Activated T-helper 17 cell treated with anti-CD3 and anti-CD28 coated beads, Interleukin-2, amount 50 U/mL, for 72 hours (primary cell): ENCODE results near the gene LYPD6. TPM values are rescaled to one million over a fixed set of nuclear protein-coding genes. Genes with fewer than 3 reads are reported as not detected.
"Not testable (repeated sequence)": the region's sequence is repeated elsewhere in the genome, so short reads cannot be mapped to it uniquely, and the experiment has no call there.

ENCODE experiments used
- ATAC-seq: fragments of 150-1000 bp; cut with Tn5 transposase; replicated peaks from 2 replicates; pipeline ENCODE4 v1.10.0; 2021; ENCODE audit warnings: mild to moderate bottlenecking, moderate library complexity
- H3K27ac Mint-ChIP-seq: one replicate; pipeline ENCODE4 v1.8.0; 2022; ENCODE audit warnings: mixed read lengths
- H3K27me3 Mint-ChIP-seq: one replicate; pipeline ENCODE4 v1.8.0; 2022; ENCODE audit warnings: mixed read lengths
- H3K36me3 Mint-ChIP-seq: one replicate; pipeline ENCODE4 v1.8.0; 2022; ENCODE audit warnings: low read depth, mild to moderate bottlenecking, mixed read lengths
- H3K4me1 Mint-ChIP-seq: one replicate; pipeline ENCODE4 v1.8.0; 2022; ENCODE audit warnings: mixed read lengths
- H3K4me3 Mint-ChIP-seq: one replicate; pipeline ENCODE4 v1.8.0; 2022; ENCODE audit warnings: mild to moderate bottlenecking, mixed read lengths
- H3K9me3 Mint-ChIP-seq: one replicate; pipeline ENCODE4 v1.8.0; 2022; ENCODE audit warnings: mixed read lengths
- total RNA-seq, 2 donors: library from RNA; stranded (reverse); gene quantifications; one replicate each; pipeline ENCODE4 v1.2.3, GENCODE V29; 2022

LYPD6 gene, protein sequence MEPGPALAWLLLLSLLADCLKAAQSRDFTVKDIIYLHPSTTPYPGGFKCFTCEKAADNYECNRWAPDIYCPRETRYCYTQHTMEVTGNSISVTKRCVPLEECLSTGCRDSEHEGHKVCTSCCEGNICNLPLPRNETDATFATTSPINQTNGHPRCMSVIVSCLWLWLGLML
- total RNA-seq = not detected

DNA sequence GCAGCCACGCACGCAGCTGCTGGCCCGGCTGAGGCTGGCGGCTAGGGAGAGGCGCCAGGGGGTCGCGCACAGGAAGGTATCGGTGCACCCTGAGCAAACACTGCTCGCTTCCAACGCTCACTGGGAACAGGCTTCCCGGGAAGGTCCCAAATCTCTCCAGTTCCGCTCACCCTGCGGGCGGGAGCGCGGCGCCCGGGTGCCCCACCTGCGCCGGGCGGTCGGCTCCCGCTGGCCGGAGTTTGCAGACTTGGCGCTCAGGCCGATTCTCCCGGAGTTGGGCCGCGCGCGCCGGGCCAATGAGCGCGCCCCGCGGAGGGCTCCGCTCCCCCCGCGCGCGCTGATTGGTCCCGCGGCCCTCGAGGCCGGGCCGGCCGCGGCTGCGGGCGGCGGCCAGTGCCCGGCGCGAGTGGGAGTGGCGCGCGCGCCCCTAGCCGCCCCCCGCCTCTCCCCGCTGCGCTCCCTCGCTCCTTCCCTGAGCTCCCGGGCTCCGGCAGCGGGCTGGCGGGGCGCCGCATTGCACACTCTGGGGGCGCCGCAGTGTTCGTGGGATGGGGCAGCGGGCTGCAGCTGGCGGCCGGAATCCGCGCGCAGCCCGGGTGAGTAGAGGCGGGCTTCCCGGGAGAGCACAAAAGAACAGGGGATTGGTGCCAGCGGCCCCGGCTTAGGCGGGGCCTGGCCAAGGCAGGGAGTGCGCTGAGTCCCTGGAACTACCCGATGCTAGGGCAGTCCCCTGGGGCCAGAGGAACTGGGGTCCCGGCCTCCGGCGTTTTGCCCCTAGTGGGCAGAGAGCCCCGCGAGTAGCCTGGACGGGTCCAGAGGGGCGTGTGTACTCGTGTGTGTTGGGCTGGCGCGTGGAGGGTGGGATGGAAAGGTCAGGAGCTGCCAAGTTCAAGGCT is at the start of gene LYPD6:
Gene LYPD6 (plus strand): TSS at position 461 of the 896 bp plus-strand sequence. CDS start 107,122 bp downstream, outside the sequence.
- no peak for ATAC-seq
- Mint-ChIP-seq H3K27ac (no peak within 1 kb of the TSS), H3K36me3 (no peaks in the 10 kb centered on the region), H3K9me3 (peaks cover 3% of the 10 kb centered on the region), H3K27me3 (peaks cover 53% of the 10 kb centered on the region), H3K4me3 (peak within 1 kb of the TSS; percentile 41), H3K4me1 (no peaks in the 10 kb centered on the region)

DNA sequence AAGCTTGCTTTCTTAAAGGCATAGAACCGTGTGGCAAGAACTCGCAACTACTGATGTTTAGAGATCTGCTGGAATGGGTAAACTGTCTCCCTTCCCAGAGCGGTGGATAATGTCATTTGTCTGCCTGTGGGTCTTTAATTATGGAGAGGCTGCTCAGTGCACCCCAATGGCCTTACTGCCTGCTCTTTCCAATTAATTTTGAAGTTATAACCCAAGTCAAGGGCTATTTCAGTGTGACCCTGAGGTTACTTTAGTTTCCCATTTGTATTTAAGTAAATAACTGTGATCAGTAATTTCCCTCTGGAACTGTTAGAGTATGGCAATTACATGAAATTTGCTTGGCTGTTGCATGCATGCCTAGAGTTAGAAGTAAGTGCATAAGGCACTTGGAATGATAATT is 48.9 kb upstream of the LYPD6 start:
- Mint-ChIP-seq H3K27me3 (peaks cover 21% of the 10 kb centered on the region), H3K27ac (no peak overlapping the region), H3K4me3 (no peak overlapping the region), H3K36me3 (no peaks in the 10 kb centered on the region), H3K9me3 (no peaks in the 10 kb centered on the region), H3K4me1 (no peaks in the 10 kb centered on the region)
- no peak for ATAC-seq

DNA sequence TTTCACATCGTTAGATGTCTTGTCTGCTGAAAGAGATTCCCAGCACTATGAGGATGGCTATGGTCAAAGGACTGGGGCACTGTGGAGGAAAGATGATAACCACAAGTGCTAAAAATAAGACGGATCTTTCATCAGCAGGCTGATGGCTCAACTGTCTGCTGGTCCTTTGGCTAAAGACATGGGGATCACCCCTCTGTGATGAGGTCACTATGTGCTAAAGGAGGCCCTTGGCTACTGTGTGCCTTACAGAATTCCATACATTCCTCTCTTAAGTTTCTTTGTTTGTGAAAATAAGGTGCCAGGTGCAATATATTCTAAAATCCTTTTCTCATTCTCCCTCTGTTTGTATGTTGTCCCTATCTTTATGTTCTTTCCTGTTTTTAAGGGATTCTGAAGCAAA is 39.7 kb upstream of the LYPD6 start:
- H3K4me1 Mint-ChIP-seq = no peaks in the 10 kb centered on the region
- ATAC-seq = no peak
- H3K4me3 Mint-ChIP-seq = no peak overlapping the region
- H3K27ac Mint-ChIP-seq = no peak overlapping the region
- H3K27me3 Mint-ChIP-seq = peaks cover 10% of the 10 kb centered on the region
- no peaks in the 10 kb centered on the region for H3K36me3 Mint-ChIP-seq
- no peaks in the 10 kb centered on the region for H3K9me3 Mint-ChIP-seq

DNA sequence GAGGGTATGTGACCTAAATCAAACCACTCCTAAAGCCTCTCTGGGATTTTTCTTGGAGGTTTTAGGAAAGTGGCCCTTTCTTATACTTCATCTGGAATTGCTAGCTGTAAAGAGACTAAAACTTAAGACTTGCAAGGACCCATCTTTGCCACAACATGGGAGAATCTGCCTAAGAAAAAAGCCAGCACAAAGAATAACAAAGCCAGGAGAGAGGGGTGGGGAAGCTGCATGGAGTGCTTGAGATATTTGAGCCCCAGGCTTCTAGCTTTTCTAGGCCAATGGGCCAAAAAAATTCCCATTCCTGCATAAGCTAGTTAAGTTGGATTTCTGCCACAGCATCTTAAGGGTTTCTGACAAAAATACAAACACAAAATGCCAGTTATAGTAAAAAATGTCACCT is 38.5 kb upstream of the LYPD6 start:
- Mint-ChIP-seq H3K36me3 (no peaks in the 10 kb centered on the region), H3K4me3 (no peak overlapping the region), H3K4me1 (no peaks in the 10 kb centered on the region), H3K27ac (no peak overlapping the region), H3K27me3 (peaks cover 8% of the 10 kb centered on the region), H3K9me3 (no peaks in the 10 kb centered on the region)
- ATAC-seq = no peak

DNA sequence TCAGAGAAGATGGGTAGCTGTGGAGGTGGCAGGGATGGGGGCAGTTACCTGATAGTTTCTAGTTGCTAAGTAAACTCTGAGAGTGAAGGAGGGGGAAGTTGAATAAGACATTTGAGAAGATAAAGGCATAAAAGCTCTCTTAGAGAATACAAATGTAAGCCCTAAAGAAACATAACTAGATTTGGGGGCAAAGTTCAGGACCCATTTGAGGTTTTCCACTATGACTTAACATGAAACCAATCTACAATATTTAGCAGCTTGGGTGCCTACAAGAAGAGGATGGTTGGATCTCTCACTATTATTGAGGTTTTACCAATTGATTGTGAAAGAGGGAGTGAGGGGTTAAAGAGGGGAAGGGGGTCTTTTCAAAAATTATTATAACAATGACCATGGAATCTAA is 34.4 kb upstream of the LYPD6 start:
- ATAC-seq = no peak
- H3K9me3 Mint-ChIP-seq = no peaks in the 10 kb centered on the region
- H3K4me1 Mint-ChIP-seq = no peaks in the 10 kb centered on the region
- H3K27ac Mint-ChIP-seq = no peak overlapping the region
- H3K4me3 Mint-ChIP-seq = no peak overlapping the region
- no peaks in the 10 kb centered on the region for H3K36me3 Mint-ChIP-seq
- H3K27me3 Mint-ChIP-seq = peaks cover under 1% of the 10 kb centered on the region

DNA sequence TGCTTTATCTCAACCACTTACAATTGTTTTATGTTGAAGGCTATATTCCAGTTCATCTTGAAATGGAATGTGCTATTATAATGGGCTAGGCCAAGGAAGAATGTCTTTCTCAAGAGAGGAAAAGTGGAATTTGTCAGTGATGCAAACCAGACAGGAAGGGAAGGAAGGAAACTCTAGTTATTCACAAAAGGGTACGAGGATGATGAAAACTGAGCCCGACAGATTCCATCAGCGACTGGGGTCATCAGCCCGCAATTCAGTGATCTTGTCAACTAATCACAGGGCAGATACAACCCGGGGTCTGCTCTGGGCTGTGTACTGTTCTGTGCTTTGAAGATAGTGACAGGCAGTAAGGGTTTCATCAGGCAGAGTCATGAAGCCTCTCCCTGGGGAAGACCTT is 23.4 kb upstream of the LYPD6 start:
- H3K36me3 Mint-ChIP-seq = no peaks in the 10 kb centered on the region
- ATAC-seq = no peak
- H3K4me1 Mint-ChIP-seq = no peaks in the 10 kb centered on the region
- no peaks in the 10 kb centered on the region for H3K9me3 Mint-ChIP-seq
- H3K27me3 Mint-ChIP-seq = peaks cover 30% of the 10 kb centered on the region
- H3K4me3 Mint-ChIP-seq = no peak overlapping the region
- no peak overlapping the region for H3K27ac Mint-ChIP-seq

DNA sequence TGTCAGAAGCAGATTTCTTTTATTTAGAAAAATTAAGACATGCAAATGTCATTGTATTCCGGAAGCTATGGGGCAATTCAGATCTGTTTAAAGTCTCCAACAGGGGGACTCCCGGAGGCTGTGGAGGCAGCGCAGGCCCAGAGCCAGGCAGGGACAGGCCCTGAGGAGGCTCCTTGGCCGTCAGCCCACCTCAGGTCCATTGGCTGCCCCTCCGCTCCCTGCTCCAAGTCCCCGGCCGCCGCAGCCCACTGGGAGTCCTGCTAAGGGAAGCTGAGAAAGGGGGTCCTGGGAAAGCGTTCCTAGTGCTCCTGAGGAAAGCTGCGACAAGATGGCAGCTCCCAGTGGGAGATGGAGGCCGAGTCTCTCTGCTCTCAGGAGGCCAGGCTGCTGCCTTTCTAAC is 20.0 kb upstream of the LYPD6 start:
- Mint-ChIP-seq H3K4me3 (no peak overlapping the region), H3K27ac (no peak overlapping the region), H3K36me3 (no peaks in the 10 kb centered on the region), H3K27me3 (peaks cover 25% of the 10 kb centered on the region), H3K4me1 (no peaks in the 10 kb centered on the region), H3K9me3 (no peaks in the 10 kb centered on the region)
- ATAC-seq = no peak

DNA sequence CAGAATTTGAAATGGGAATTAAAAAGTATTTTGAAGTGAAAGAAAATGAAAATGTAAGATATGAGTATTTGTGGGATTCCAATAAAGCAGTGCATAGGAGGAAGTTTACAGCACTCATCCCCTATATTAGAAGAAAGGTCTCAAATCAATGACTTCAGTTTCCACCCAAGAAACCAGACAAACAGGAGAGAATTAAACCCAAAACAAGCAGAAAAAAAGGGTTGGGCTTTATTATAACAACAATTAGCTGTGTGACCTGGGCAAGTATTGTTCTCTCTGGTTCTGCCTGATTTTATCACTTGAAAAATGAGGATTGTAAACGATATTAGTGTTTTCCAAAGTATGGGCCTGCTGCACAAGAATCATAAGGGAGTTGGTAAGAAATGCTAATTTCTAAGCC is 18.3 kb upstream of the LYPD6 start:
- H3K4me1 Mint-ChIP-seq = no peaks in the 10 kb centered on the region
- H3K27ac Mint-ChIP-seq = no peak overlapping the region
- no peaks in the 10 kb centered on the region for H3K9me3 Mint-ChIP-seq
- H3K27me3 Mint-ChIP-seq = peaks cover 19% of the 10 kb centered on the region
- ATAC-seq = no peak
- H3K4me3 Mint-ChIP-seq = no peak overlapping the region
- no peaks in the 10 kb centered on the region for H3K36me3 Mint-ChIP-seq

DNA sequence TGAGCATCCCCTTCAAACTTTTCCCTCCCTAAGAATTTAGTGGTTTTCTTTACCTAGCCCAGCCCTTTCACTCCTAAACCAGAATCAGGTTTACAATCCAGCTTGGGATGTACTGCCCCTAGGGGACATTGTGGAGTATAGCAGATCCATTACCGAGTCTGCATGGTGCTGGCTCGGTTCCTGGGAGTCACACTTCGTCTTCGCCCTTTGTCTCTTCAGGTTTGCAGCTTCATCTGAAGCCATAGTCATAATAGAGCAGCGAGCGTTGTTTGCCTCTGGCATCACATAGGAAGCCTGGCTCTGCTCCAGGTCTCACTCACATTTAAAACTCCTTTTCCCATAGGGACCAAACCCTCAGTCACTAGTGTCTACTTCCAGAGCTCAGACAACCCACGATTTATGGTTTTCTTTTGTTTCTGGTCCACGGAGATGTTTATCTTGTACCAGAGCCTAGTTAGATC is 16.8 kb upstream of the LYPD6 start:
- Mint-ChIP-seq H3K36me3 (no peaks in the 10 kb centered on the region), H3K27me3 (peaks cover 22% of the 10 kb centered on the region), H3K9me3 (peaks cover 4% of the 10 kb centered on the region), H3K4me1 (no peaks in the 10 kb centered on the region), H3K4me3 (no peak overlapping the region), H3K27ac (no peak overlapping the region)
- ATAC-seq = peak; percentile 52

DNA sequence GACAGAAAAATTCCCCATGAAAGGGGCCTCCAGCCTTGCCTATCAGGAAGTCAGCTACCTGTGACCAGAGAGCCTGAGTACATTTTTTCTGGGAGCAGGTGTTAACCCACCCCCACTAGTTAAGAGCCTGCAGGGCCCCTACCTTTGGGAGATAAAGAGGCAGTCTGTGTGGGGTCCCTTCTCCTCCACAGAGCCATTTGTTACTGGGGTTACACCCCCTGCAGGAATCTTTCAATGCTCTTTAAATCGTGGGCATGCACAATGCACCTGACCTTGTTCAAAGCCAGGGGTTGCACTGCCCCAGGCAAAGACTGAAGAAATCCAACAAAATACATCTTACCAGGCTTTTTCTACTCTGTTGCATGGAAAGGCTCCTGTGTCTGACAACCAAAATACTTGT is 15.7 kb upstream of the LYPD6 start:
- H3K36me3 Mint-ChIP-seq = no peaks in the 10 kb centered on the region
- ATAC-seq = no peak
- H3K27me3 Mint-ChIP-seq = peaks cover 22% of the 10 kb centered on the region
- peaks cover 4% of the 10 kb centered on the region for H3K9me3 Mint-ChIP-seq
- no peaks in the 10 kb centered on the region for H3K4me1 Mint-ChIP-seq
- H3K4me3 Mint-ChIP-seq = no peak overlapping the region
- no peak overlapping the region for H3K27ac Mint-ChIP-seq

DNA sequence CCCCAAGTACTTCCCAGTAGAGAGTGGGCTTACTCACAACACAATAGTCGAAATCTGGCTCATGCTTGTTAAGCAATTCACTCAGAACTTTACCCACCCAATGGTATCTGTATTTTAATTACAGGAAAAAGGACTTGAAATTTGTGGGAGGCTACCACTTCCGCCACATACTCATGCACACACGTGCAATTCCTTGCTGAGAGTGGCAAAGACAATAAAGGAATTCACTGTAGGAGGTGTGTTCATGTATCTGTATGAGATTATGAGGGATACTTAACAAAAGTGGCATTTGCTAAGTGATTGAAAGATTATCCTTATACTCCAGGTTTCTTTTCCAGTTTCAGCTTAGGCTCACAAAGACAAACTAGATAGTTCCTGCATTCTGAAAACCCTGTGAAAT is 14.9 kb upstream of the LYPD6 start:
- ATAC-seq = no peak

DNA sequence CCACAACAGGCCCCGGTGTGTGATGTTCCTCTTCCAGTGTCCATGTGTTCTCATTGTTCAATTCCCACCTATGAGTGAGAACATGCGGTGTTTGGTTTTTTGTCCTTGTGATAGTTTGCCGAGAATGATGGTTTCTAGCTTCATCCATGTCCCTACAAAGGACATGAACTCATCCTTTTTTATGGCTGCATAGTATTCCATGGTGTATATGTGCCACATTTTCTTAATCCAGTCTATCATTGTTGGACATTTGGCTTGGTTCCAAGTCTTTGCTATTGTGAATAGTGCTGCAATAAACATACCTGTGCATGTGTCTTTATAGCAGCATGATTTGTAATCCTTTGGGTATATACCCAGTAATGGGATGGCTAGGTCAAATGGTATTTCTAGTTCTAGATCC is 11.8 kb upstream of the LYPD6 start:
- peaks cover 33% of the 10 kb centered on the region for H3K27me3 Mint-ChIP-seq
- H3K36me3 Mint-ChIP-seq, H3K9me3 Mint-ChIP-seq, ATAC-seq, H3K4me1 Mint-ChIP-seq, H3K4me3 Mint-ChIP-seq, H3K27ac Mint-ChIP-seq: not testable (repeated sequence)

More for the DNA sequence above, 14.9 kb upstream of the LYPD6 start:
- peaks cover 19% of the 10 kb centered on the region for H3K27me3 Mint-ChIP-seq
- no peaks in the 10 kb centered on the region for H3K36me3 Mint-ChIP-seq
- H3K9me3 Mint-ChIP-seq = peaks cover 4% of the 10 kb centered on the region
- no peak overlapping the region for H3K27ac Mint-ChIP-seq
- H3K4me3 Mint-ChIP-seq = no peak overlapping the region
- no peaks in the 10 kb centered on the region for H3K4me1 Mint-ChIP-seq

DNA sequence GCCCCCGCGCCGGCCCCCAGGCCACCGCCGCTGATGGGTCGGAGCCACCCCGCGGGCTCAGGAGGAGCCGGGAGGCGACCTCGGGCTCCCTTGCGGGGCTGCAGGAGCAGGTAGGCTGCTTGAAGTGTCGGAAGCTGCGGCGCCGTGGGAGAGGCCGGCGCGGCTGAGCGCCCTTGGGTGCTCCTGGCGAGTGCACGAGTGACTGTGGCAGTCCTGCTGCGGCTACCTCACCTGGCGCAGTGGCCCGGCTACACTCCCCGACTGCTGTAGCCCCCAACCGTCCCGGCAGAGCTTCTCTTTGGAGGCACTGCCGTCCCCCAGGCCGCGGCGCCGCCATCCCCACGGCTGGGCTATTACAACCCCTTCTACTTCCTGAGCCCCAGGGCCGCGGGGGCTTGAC is 10.0 kb upstream of the LYPD6 start:
- no peaks in the 10 kb centered on the region for H3K36me3 Mint-ChIP-seq
- peaks cover 25% of the 10 kb centered on the region for H3K27me3 Mint-ChIP-seq
- H3K4me3 Mint-ChIP-seq = no peak overlapping the region
- no peak overlapping the region for H3K27ac Mint-ChIP-seq
- H3K9me3 Mint-ChIP-seq = peaks cover 4% of the 10 kb centered on the region
- no peak for ATAC-seq
- no peaks in the 10 kb centered on the region for H3K4me1 Mint-ChIP-seq

DNA sequence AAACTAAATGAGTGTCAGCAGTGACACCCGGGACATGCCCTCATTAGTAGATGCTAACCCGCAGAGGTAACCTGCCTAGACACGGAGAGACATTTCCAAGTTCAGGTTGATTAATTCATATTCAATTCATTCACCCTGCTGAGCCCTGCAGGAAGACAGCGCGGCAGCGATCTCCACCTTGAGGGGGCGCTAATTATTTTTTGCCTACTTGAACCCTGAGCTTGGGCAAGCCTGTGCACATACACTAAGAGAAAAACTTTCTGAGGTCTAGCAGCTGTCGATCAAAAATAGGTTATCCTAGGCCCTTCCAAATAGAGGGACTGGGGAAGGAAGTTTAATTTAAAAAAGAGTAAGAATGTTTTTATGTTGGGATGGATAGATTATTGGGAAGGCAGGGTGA is 1.3 kb upstream of the LYPD6 start:
- Mint-ChIP-seq H3K9me3 (peaks cover 3% of the 10 kb centered on the region), H3K27me3 (peaks cover 48% of the 10 kb centered on the region), H3K4me1 (no peaks in the 10 kb centered on the region), H3K36me3 (no peaks in the 10 kb centered on the region), H3K27ac (no peak overlapping the region), H3K4me3 (peak overlapping the region; percentile 41)
- no peak for ATAC-seq

DNA sequence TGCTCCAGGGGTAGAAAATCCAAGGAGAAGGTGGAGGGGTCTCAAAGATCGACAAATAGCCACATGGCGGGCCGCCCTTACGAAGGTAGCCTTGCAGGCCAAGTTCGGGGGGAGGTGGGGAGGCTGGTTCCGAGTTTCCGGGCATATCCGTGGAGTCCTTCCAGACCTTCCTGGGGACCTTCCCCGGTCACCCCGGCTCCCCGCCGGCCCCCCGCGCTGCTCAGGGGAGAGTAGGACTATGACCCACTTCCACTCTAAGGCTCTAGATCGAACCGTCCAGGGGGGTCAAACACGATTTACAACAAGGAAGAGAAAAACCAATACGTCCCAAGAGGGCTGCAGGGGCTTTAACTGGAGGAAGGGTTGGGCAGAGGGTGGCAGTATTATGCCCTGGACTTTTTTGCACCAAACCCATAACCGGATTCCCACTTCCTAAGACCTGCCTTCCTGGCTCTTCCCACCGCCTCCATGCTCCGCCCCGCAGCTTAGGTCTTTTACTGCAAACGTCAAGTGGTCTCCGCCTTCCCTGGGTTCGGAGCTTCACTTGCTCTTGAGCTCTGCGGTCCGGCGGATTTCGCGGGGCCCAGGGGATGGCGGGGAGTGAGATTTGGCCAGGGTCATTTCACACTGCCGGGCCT is 779 bp upstream of the LYPD6 start:
- Mint-ChIP-seq H3K9me3 (peaks cover 3% of the 10 kb centered on the region), H3K27me3 (peaks cover 53% of the 10 kb centered on the region), H3K4me3 (peak overlapping the region; percentile 41), H3K27ac (no peak overlapping the region), H3K4me1 (no peaks in the 10 kb centered on the region), H3K36me3 (no peaks in the 10 kb centered on the region)
- ATAC-seq = no peak
